Measurements from ENCODE around the gene HDAC4.

GRCh38 chr2:239136203-239136602 lies 264.6 kb downstream of the HDAC4 start:
- TF ChIP-seq CTCF (IDR thresholded peaks at IDR 0.05) = no peak
- no peak for TF ChIP-seq POLR2AphosphoS5 (IDR thresholded peaks at IDR 0.05)
- TF ChIP-seq POLR2A (IDR thresholded peaks at IDR 0.05) = no peak

Measured in stomach (tissue), 4 donors.